SK-N-MC (cell line): ENCODE data around the gene ZNF135.

Source experiments
- DNase-seq: peaks from one replicate; pipeline ENCODE4 v3.0.0-alpha.2; 2011; ENCODE audit warnings: low read depth, low spot score
- H3K27ac ChIP-seq: fragments of 200-600 bp; sonication (generic); 2 replicates; pipeline ENCODE4 v1.5.1; 2016; ENCODE audit warnings: mixed run types
- H3K36me3 ChIP-seq: fragments of 200-600 bp; sonication (generic); 2 replicates; pipeline ENCODE4 v1.6.1; 2017; ENCODE audit warnings: antibody characterized with exemption, low read length, mixed read lengths; ENCODE audit not compliant: insufficient read depth
- H3K4me3 ChIP-seq: fragments of 200-600 bp; sonication (generic); 2 replicates; pipeline ENCODE4 v1.5.1; 2016
- H3K9ac ChIP-seq: fragments of 200-600 bp; sonication (generic); 2 replicates; pipeline ENCODE4 v1.8.0; 2017; ENCODE audit warnings: mixed run types, mixed read lengths; ENCODE audit not compliant: insufficient read length
- H3K9me3 ChIP-seq: fragments of 200-600 bp; sonication (generic); 2 replicates; pipeline ENCODE4 v1.6.1; 2017; ENCODE audit warnings: low read depth, mild to moderate bottlenecking, antibody characterized with exemption, low read length, moderate library complexity, mixed read lengths
- EZH2 ChIP-seq: fragments of 200-600 bp; sonication (generic); IDR thresholded peaks from one replicate; pipeline ENCODE4 v1.6.1; 2017; ENCODE audit warnings: antibody characterized with exemption
- FOXP2 ChIP-seq: optimal IDR thresholded peaks from 2 replicates; pipeline ENCODE3; 2011; ENCODE audit warnings: mild to moderate bottlenecking, moderate library complexity; ENCODE audit not compliant: insufficient read depth; ENCODE audit errors: extremely low read length, control extremely low read depth
- POLR2AphosphoS5 ChIP-seq: IDR thresholded peaks from 2 replicates; pipeline ENCODE4 v1.6.1; 2012; ENCODE audit warnings: mild to moderate bottlenecking, low read depth, low read length, borderline replicate concordance

Gene ZNF135

DNA sequence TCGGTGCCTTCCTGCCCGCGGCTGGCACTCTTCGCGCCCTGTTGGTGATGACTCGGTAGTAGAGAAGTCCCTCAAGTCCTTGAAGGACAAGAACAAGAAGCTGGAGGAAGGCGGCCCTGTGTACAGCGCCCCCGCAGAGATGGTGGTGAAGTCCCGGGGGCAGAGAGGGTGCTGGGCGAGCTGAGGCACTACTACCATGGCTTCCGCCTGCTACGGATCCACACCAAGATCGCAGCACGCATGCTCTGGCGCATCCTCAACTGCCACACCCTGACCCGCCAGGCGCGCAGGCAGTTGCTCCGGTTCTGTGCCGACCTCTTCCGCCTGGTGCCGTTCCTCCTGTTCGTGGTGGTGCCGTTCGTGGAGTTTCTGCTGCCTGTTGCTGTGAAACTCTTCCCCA is 14.2 kb upstream of the ZNF135 start:
- no peak overlapping the region for H3K4me3 ChIP-seq
- no peak overlapping the region for H3K27ac ChIP-seq

DNA sequence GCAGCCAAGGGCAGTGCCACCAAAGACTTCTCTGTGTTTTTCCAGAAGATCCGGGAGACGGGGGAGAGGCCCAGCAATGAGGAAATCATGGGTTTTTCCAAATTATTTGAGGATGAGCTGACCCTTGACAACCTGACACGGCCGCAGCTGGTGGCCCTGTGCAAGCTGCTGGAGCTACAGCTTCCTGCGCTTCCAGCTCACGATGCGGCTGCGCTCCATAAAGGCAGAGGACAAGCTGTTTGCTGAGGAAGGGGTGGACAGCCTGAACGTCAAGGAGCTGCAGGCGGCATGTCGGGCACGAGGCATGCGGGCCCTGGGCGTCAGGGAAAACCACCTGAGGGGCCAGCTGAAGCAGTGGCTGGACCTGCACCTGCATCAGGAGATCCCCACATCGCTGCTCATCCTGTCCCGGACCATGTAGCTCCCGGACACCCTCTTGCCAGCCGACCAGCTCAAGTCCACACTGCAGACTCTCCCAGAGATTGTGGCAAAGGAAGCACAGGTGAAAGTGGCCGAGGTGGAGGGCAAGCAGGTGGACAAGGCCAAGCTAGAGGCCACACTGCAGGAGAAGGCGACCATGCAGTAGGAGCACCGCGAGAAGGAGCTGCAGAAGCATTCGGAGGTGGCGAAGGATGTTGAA is 13.6 kb upstream of the ZNF135 start:
- H3K9me3 ChIP-seq: no peaks in the 10 kb centered on the region
- H3K27ac ChIP-seq: no peak overlapping the region
- no peak overlapping the region for H3K9ac ChIP-seq
- TF ChIP-seq EZH2 (no peak), FOXP2 (no peak), POLR2AphosphoS5 (no peak)
- H3K36me3 ChIP-seq: no peaks in the 10 kb centered on the region
- DNase-seq: no peak
- H3K4me3 ChIP-seq: no peak overlapping the region

More for the DNA sequence above, 14.2 kb upstream of the ZNF135 start:
- no peaks in the 10 kb centered on the region for H3K36me3 ChIP-seq
- no peak overlapping the region for H3K9ac ChIP-seq
- H3K9me3 ChIP-seq: no peaks in the 10 kb centered on the region
- no peak for DNase-seq
- TF ChIP-seq POLR2AphosphoS5 (no peak), FOXP2 (no peak), EZH2 (no peak)

DNA sequence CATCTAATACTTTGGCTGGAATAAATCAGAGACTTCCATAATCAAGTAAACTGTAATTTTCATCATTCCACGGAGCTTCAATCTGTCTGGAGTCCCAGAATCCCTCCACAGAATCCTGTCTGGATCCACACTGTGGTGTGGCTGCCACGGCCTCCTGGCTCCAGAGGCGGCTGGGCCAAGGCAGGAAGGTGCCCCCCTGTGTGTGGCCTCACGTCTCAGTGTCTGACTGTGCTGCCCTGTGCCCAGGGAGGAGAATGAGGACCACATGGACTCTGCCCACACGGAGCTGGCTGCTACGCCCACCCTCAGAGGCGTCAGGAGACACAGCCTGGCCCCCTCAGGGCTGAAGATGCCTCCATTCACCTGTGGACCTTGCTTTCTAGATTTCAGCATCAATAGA is 12.2 kb upstream of the ZNF135 start:
- DNase-seq: no peak
- TF ChIP-seq FOXP2: no peak
- no peak for TF ChIP-seq POLR2AphosphoS5
- TF ChIP-seq EZH2: no peak
- Histone ChIP-seq H3K4me3 (no peak overlapping the region), H3K9ac (no peak overlapping the region), H3K36me3 (no peaks in the 10 kb centered on the region), H3K9me3 (no peaks in the 10 kb centered on the region), H3K27ac (no peak overlapping the region)

DNA sequence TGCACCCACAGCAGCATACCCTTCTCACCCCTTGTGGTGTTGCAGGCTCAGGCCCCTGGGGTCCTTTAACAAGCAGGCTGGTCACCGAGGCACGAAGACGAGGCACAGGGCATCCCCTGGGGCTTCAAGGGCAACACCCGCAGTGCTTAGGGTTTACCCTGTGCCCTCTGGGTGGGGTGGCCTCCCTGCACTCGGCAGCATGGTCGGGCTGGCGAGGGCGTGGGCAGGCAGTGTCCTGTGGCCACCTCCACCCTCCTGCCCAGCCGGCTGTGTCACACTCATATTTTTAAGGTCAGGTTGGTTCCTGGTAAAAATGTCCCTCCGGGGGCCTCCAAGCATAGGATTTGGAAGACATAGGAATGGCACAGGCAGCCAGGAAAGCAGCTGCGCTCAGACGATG is 11.4 kb upstream of the ZNF135 start:
- no peak overlapping the region for H3K9ac ChIP-seq
- H3K9me3 ChIP-seq: no peaks in the 10 kb centered on the region

DNA sequence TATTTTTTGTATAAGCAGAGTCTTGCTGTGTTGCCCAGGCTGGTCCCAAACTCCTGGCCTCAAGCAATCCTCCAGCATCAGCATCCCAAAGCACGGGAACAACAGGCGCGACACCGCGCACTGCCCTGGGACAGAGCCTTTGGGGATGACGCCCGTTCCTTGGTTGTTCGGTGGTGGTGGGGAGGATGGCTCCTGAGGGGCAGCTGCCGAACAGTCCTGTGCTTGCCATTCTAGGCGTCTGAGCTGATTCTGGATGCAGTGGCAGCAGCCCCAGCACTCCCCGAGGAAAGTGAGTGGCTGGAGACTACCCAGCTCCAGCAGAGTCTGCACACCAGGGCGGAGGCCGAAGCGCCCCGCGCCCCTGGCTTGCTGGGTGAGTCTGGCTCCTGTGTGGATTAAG is 6.8 kb upstream of the ZNF135 start:
- DNase-seq: no peak
- Histone ChIP-seq H3K27ac (no peak overlapping the region), H3K9ac (no peak overlapping the region), H3K9me3 (no peaks in the 10 kb centered on the region), H3K36me3 (no peaks in the 10 kb centered on the region), H3K4me3 (no peak overlapping the region)
- TF ChIP-seq FOXP2 (no peak), EZH2 (no peak), POLR2AphosphoS5 (no peak)

More for the DNA sequence above, 11.4 kb upstream of the ZNF135 start:
- Histone ChIP-seq H3K36me3 (no peaks in the 10 kb centered on the region), H3K27ac (no peak overlapping the region), H3K4me3 (no peak overlapping the region)
- TF ChIP-seq POLR2AphosphoS5: no peak
- TF ChIP-seq EZH2: no peak
- TF ChIP-seq FOXP2: no peak
- DNase-seq: no peak

DNA sequence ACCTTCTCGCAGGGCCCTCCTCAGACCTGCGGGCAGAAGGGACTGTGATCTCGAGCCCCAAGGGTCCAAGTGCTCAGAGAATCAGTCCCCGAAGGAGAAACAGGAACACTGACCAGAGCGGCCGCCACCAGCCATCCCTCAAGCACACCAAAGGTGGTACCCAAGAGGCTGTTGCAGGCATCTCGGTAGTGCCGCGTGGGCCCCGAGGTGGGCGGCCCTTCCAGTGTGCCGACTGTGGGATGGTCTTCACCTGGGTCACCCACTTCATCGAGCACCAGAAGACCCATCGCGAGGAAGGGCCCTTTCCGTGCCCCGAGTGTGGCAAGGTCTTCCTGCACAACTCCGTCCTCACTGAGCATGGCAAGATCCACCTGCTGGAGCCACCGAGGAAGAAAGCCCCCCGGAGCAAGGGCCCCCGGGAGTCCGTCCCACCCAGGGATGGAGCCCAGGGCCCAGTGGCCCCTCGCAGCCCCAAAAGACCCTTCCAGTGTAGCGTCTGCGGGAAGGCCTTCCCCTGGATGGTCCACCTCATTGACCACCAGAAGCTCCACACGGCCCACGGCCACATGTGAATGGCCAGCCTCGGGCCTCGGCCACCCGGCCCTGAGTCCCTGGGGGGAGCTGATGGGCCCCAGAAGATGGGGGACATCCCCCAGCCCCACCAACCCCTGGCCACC is 5.5 kb upstream of the ZNF135 start:
- no peaks in the 10 kb centered on the region for H3K9me3 ChIP-seq
- H3K4me3 ChIP-seq: no peak overlapping the region
- no peak overlapping the region for H3K9ac ChIP-seq
- H3K36me3 ChIP-seq: no peaks in the 10 kb centered on the region
- TF ChIP-seq FOXP2 (no peak), POLR2AphosphoS5 (no peak), EZH2 (no peak)
- H3K27ac ChIP-seq: no peak overlapping the region
- no peak for DNase-seq

DNA sequence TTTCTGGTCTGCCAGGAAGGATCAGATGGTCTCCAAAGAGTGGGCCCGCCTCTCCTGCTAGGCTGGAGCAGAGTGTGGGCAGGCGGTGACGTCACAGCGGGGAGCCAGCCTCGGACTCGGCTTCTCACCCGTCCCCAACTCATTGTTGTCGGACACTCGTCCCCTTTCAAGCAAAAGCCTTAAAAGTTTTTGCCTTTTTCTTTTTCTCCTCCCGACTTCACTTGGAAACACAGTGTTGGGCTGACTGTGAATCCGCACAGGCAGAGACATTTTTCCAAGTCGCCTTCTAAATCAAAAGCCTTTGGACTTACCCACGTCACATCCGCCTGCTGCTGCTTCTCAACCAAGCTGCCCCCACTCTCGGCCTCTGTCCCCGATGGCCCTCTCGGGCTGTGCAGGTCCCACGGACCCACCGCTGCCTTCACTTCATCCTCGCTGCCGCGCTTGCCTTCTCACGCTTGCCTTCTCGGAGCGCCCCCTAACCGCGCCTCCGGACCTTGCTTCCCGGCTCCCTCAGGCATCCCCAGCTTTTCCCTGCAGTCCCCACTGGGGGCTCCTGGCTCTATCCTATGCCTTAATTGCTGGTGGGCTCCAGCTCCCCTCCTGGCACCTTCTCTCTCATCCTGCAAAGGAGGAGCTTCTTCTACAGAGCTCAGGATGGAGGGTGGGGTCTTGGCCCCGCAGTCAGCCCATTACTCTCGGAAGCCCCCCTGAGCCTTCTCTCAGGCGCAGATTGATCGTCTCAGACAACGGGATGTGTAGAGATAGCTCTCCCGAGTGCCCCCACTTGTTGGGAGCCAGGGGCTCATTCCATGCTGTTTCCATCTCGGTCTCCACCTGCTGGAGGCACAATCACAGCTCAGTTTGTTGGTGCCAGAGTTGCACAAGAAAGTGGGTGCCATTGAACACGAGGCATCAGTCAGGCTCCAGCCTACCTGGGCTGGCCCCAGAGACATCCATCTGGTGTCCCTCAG is 3.9 kb upstream of the ZNF135 start:
- Histone ChIP-seq H3K36me3 (no peaks in the 10 kb centered on the region), H3K4me3 (no peak overlapping the region), H3K9ac (no peak overlapping the region), H3K9me3 (no peaks in the 10 kb centered on the region), H3K27ac (no peak overlapping the region)
- DNase-seq: no peak
- no peak for TF ChIP-seq POLR2AphosphoS5
- no peak for TF ChIP-seq EZH2
- no peak for TF ChIP-seq FOXP2

DNA sequence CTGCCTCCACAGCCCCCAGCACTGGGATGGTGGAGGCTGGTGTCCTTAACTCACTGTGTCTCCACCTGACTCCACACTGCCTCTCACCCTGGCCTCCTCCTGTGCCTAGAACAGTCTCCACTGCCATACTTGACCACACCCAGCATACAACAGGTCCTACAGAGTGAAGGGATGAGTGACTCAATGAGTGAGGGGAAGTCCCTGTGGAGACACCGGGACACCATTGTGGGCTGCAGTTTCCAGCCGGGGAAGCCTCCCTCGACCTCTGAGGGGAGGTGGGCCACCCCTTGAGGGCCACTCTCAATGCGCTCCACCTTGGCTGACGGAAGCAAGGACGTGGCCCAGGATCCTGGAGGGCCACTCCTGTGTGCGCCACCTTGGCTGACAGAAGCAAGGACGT is 2.8 kb upstream of the ZNF135 start:
- no peak overlapping the region for H3K4me3 ChIP-seq
- no peak for TF ChIP-seq EZH2
- no peak for TF ChIP-seq POLR2AphosphoS5
- no peak for TF ChIP-seq FOXP2
- no peak overlapping the region for H3K9ac ChIP-seq
- H3K27ac ChIP-seq: no peak overlapping the region
- H3K9me3 ChIP-seq: no peaks in the 10 kb centered on the region
- DNase-seq: no peak
- H3K36me3 ChIP-seq: no peaks in the 10 kb centered on the region
